Activated CD8-positive, alpha-beta T cell treated with anti-CD3 and anti-CD28 coated beads, Interleukin-2, amount 10 ng/mL, durations not matched to agents 7 days and 5 days (primary cell): ENCODE results near the gene ATP11A. TPM values are rescaled to one million over a fixed set of nuclear protein-coding genes. Genes with fewer than 3 reads are reported as not detected.
A peak's percentile ranks its signal among the peaks of the same experiment; 100 is the strongest.

Experiments
- ATAC-seq: fragments of 150-1000 bp; cut with Tn5 transposase; one replicate; pipeline ENCODE4 v1.10.0; 2021; ENCODE audit warnings: moderate library complexity
- CTCF ChIA-PET: fragments of 350-600 bp; sonication (Branson Sonifier 250); formaldehyde crosslinking; loops from one replicate; lab custom pipeline; 2021; ENCODE audit warnings: antibody characterized with exemption; lab: Charles Lee
- POLR2A ChIA-PET: fragments of 350-600 bp; sonication (Branson Sonifier 250); formaldehyde crosslinking; loops from one replicate; lab custom pipeline; 2021; ENCODE audit warnings: antibody characterized with exemption; lab: Charles Lee
- DNase-seq: peaks from one replicate; pipeline ENCODE4 v3.0.0-alpha.2; 2020
- H3K27ac Mint-ChIP-seq: one replicate; pipeline ENCODE4 v1.8.0; 2021; ENCODE audit warnings: mild to moderate bottlenecking, mixed read lengths
- H3K27me3 Mint-ChIP-seq: one replicate; pipeline ENCODE4 v1.8.0; 2021; ENCODE audit warnings: low read depth, mixed read lengths
- H3K36me3 Mint-ChIP-seq: one replicate; pipeline ENCODE4 v1.8.0; 2021; ENCODE audit warnings: low read depth, mixed read lengths
- H3K4me1 Mint-ChIP-seq: one replicate; pipeline ENCODE4 v1.8.0; 2021; ENCODE audit warnings: low read depth, mixed read lengths
- H3K4me3 Mint-ChIP-seq: one replicate; pipeline ENCODE4 v1.8.0; 2021; ENCODE audit warnings: mild to moderate bottlenecking, mixed read lengths
- H3K9me3 Mint-ChIP-seq: one replicate; pipeline ENCODE4 v1.8.0; 2022; ENCODE audit warnings: mixed read lengths; ENCODE audit not compliant: insufficient read depth
- total RNA-seq, 2 experiments: library from RNA; stranded (reverse); gene quantifications; one replicate each; pipeline ENCODE4 v1.2.3, GENCODE V29; 2021

ATP11A gene
- total RNA-seq, 2 experiments from 2014 or later = 35.6 to 38.3 TPM

- DNase-seq = no peak
- no peaks in the 10 kb centered on the region for H3K4me1 Mint-ChIP-seq
- ChIA-PET POLR2A (no interaction called here), CTCF (interaction anchor here (0.7 kb wide), 1 partner anchor 18 kb away, joined by 3 read pairs; no protein-coding TSS in a partner anchor)
- no peak overlapping the region for H3K27ac Mint-ChIP-seq
- ATAC-seq = no peak
- H3K27me3 Mint-ChIP-seq = no peaks in the 10 kb centered on the region
- H3K9me3 Mint-ChIP-seq = no peaks in the 10 kb centered on the region
- no peak overlapping the region for H3K4me3 Mint-ChIP-seq
- H3K36me3 Mint-ChIP-seq = no peaks in the 10 kb centered on the region
These were observed 54.6 kb downstream of the ATP11A start for GRCh38 chr13:112744168-112745021.

GRCh38 chr13:112746044-112746443 is 56.2 kb downstream of the ATP11A start:
- DNase-seq (no peak), ATAC-seq (no peak)
- Mint-ChIP-seq H3K36me3 (no peaks in the 10 kb centered on the region), H3K4me1 (no peaks in the 10 kb centered on the region), H3K4me3 (no peak overlapping the region), H3K9me3 (no peaks in the 10 kb centered on the region), H3K27me3 (no peaks in the 10 kb centered on the region), H3K27ac (no peak overlapping the region)
- POLR2A ChIA-PET = no interaction called here
- CTCF ChIA-PET = no interaction called here

GRCh38 chr13:112747256-112747655 is 57.4 kb downstream of the ATP11A start:
- CTCF ChIA-PET = no interaction called here
- no peak overlapping the region for H3K4me3 Mint-ChIP-seq
- POLR2A ChIA-PET = no interaction called here
- no peaks in the 10 kb centered on the region for H3K27me3 Mint-ChIP-seq
- H3K9me3 Mint-ChIP-seq = no peaks in the 10 kb centered on the region
- no peaks in the 10 kb centered on the region for H3K36me3 Mint-ChIP-seq
- no peak for DNase-seq
- no peaks in the 10 kb centered on the region for H3K4me1 Mint-ChIP-seq
- no peak overlapping the region for H3K27ac Mint-ChIP-seq
- ATAC-seq = no peak

- DNase-seq (no peak), ATAC-seq (no peak)
- Mint-ChIP-seq H3K9me3 (no peaks in the 10 kb centered on the region), H3K4me1 (peaks cover 10% of the 10 kb centered on the region), H3K4me3 (no peak overlapping the region), H3K27ac (no peak overlapping the region), H3K36me3 (no peaks in the 10 kb centered on the region), H3K27me3 (no peaks in the 10 kb centered on the region)
- ChIA-PET CTCF (interaction anchor here (1.1 kb wide), 1 partner anchor 108 kb away, joined by 3 read pairs; no protein-coding TSS in a partner anchor), POLR2A (no interaction called here)
These were observed 59.3 kb downstream of the ATP11A start for GRCh38 chr13:112748947-112749735.

GRCh38 chr13:112750570-112750969 is 60.7 kb downstream of the ATP11A start:
- CTCF ChIA-PET = no interaction called here
- H3K4me3 Mint-ChIP-seq = no peak overlapping the region

GRCh38 chr13:112751617-112752016 is 61.8 kb downstream of the ATP11A start:
- ChIA-PET POLR2A (no interaction called here), CTCF (no interaction called here)
- ATAC-seq (no peak), DNase-seq (no peak)
- Mint-ChIP-seq H3K27me3 (no peaks in the 10 kb centered on the region), H3K4me1 (peaks cover 10% of the 10 kb centered on the region), H3K9me3 (no peaks in the 10 kb centered on the region), H3K27ac (no peak overlapping the region), H3K36me3 (no peaks in the 10 kb centered on the region), H3K4me3 (no peak overlapping the region)

More at GRCh38 chr13:112750570-112750969, 60.7 kb downstream of the ATP11A start:
- Mint-ChIP-seq H3K9me3 (no peaks in the 10 kb centered on the region), H3K27ac (no peak overlapping the region), H3K36me3 (no peaks in the 10 kb centered on the region), H3K4me1 (peaks cover 10% of the 10 kb centered on the region), H3K27me3 (no peaks in the 10 kb centered on the region)
- DNase-seq (no peak), ATAC-seq (no peak)
- POLR2A ChIA-PET = no interaction called here

GRCh38 chr13:112752211-112752610 is 62.4 kb downstream of the ATP11A start:
- POLR2A ChIA-PET = no interaction called here
- no peaks in the 10 kb centered on the region for H3K36me3 Mint-ChIP-seq
- H3K4me3 Mint-ChIP-seq = no peak overlapping the region
- DNase-seq (no peak), ATAC-seq (no peak)
- no peaks in the 10 kb centered on the region for H3K9me3 Mint-ChIP-seq
- CTCF ChIA-PET = no interaction called here
- H3K4me1 Mint-ChIP-seq = peaks cover 10% of the 10 kb centered on the region
- no peak overlapping the region for H3K27ac Mint-ChIP-seq
- no peaks in the 10 kb centered on the region for H3K27me3 Mint-ChIP-seq

- Mint-ChIP-seq H3K36me3 (no peaks in the 10 kb centered on the region), H3K4me3 (no peak overlapping the region), H3K9me3 (no peaks in the 10 kb centered on the region), H3K27ac (no peak overlapping the region), H3K4me1 (peaks cover 10% of the 10 kb centered on the region), H3K27me3 (no peaks in the 10 kb centered on the region)
- ChIA-PET CTCF (no interaction called here), POLR2A (interaction anchor here (0.5 kb wide), 1 partner anchor 252 kb away, joined by 3 read pairs; no protein-coding TSS in a partner anchor)
- peak; percentile 47 for ATAC-seq
- peak; percentile 28 for DNase-seq
These were observed 63.1 kb downstream of the ATP11A start for GRCh38 chr13:112752711-112753541.

- ChIA-PET POLR2A (no interaction called here), CTCF (no interaction called here)
- Mint-ChIP-seq H3K27me3 (no peaks in the 10 kb centered on the region), H3K4me3 (no peak overlapping the region), H3K9me3 (no peaks in the 10 kb centered on the region), H3K36me3 (no peaks in the 10 kb centered on the region), H3K27ac (no peak overlapping the region), H3K4me1 (peaks cover 13% of the 10 kb centered on the region)
- no peak for ATAC-seq
- no peak for DNase-seq
These were observed 64.0 kb downstream of the ATP11A start for GRCh38 chr13:112753833-112754232.

- Mint-ChIP-seq H3K4me1 (peaks cover 19% of the 10 kb centered on the region), H3K27me3 (no peaks in the 10 kb centered on the region), H3K36me3 (no peaks in the 10 kb centered on the region), H3K27ac (no peak overlapping the region), H3K9me3 (no peaks in the 10 kb centered on the region), H3K4me3 (no peak overlapping the region)
- DNase-seq (no peak), ATAC-seq (no peak)
- ChIA-PET CTCF (no interaction called here), POLR2A (no interaction called here)
These were observed 64.6 kb downstream of the ATP11A start for GRCh38 chr13:112754281-112755025.

GRCh38 chr13:112755331-112755730 is 65.5 kb downstream of the ATP11A start:
- H3K9me3 Mint-ChIP-seq = no peaks in the 10 kb centered on the region
- DNase-seq = no peak
- no peak overlapping the region for H3K4me3 Mint-ChIP-seq
- no peaks in the 10 kb centered on the region for H3K36me3 Mint-ChIP-seq
- H3K4me1 Mint-ChIP-seq = peaks cover 19% of the 10 kb centered on the region
- no peaks in the 10 kb centered on the region for H3K27me3 Mint-ChIP-seq
- ChIA-PET POLR2A (no interaction called here), CTCF (no interaction called here)
- no peak for ATAC-seq
- H3K27ac Mint-ChIP-seq = no peak overlapping the region
